Fibroblast of lung (primary cell): ENCODE measurements around the gene VWA8. TPM values are rescaled to one million over a fixed set of nuclear protein-coding genes. Genes with fewer than 3 reads are reported as not detected.

ENCODE experiments used
- DNase-seq, 2 donors: peaks; one replicate each; pipeline versions ENCODE4 v3.0.0 to v3.0.0-alpha.2; 2010; ENCODE audit warnings: low read depth in 2 of 2
- H2AFZ ChIP-seq: 2 replicates; pipeline ENCODE4 v1.5.1; 2012; ENCODE audit warnings: low read length, control low read depth, inconsistent platforms
- H3K27ac ChIP-seq: 2 replicates; pipeline ENCODE4 v1.5.1; 2011; ENCODE audit warnings: low read length, control low read depth; ENCODE audit not compliant: insufficient read depth
- H3K27me3 ChIP-seq: 2 replicates; pipeline ENCODE4 v1.5.1; 2011; ENCODE audit warnings: mild to moderate bottlenecking, low read length; ENCODE audit not compliant: control insufficient read depth, insufficient read depth
- H3K36me3 ChIP-seq: 2 replicates; pipeline ENCODE4 v1.5.1; 2011; ENCODE audit warnings: low read length; ENCODE audit not compliant: control insufficient read depth, insufficient read depth
- H3K4me1 ChIP-seq: 2 replicates; pipeline ENCODE4 v1.5.1; 2011; ENCODE audit warnings: low read length; ENCODE audit not compliant: control insufficient read depth, insufficient read depth; ENCODE audit errors: extremely low read depth
- H3K4me2 ChIP-seq: 2 replicates; pipeline ENCODE4 v1.5.1; 2011; ENCODE audit warnings: low read length, control low read depth; ENCODE audit not compliant: insufficient read depth; ENCODE audit errors: extremely low read depth
- H3K4me3 ChIP-seq, 4 experiments: fragments of 200-600 bp in 1 of 4; sonication (generic) in 1 of 4; replicated peaks in 1 of 4; 2 replicates each; pipeline ENCODE4 v1.5.1; 2011 to 2016; ENCODE audit warnings: low read length in 4 of 4, low read depth in 3 of 4, mild to moderate bottlenecking in 3 of 4, control low read depth in 2 of 4, inconsistent platforms in 1 of 4, mixed read lengths in 1 of 4; ENCODE audit not compliant: insufficient read depth in 1 of 4; ENCODE audit errors: control extremely low read depth in 1 of 4
- H3K79me2 ChIP-seq: 2 replicates; pipeline ENCODE4 v1.5.1; 2012; ENCODE audit warnings: mild to moderate bottlenecking, low read length, inconsistent platforms; ENCODE audit not compliant: control insufficient read depth, insufficient read depth
- H3K9ac ChIP-seq: 2 replicates; pipeline ENCODE4 v1.5.1; 2011; ENCODE audit warnings: mild to moderate bottlenecking, low read length, control low read depth; ENCODE audit not compliant: insufficient read depth
- H3K9me3 ChIP-seq: 2 replicates; pipeline ENCODE4 v1.5.1; 2012; ENCODE audit warnings: low read depth, low read length; ENCODE audit not compliant: control insufficient read depth, insufficient read depth
- H4K20me1 ChIP-seq: 2 replicates; pipeline ENCODE4 v1.5.1; 2011; ENCODE audit warnings: low read length; ENCODE audit not compliant: control insufficient read depth, insufficient read depth; ENCODE audit errors: extremely low read depth
- CTCF ChIP-seq, 2 donors: IDR thresholded peaks in 1 of 2; conservative IDR thresholded peaks in 1 of 2; 1 replicate in 1 of 2; 2 replicates in 1 of 2; pipeline ENCODE4 v1.5.1; 2011 to 2012; ENCODE audit warnings: low read length in 2 of 2, control low read depth in 1 of 2, inconsistent platforms in 1 of 2, low read depth in 1 of 2, mild to moderate bottlenecking in 1 of 2
- EZH2 ChIP-seq: IDR thresholded peaks from 2 replicates; pipeline ENCODE4 v1.5.1; 2012; ENCODE audit warnings: low read length, control low read depth, mild to moderate bottlenecking; ENCODE audit errors: missing control alignments
- polyA plus RNA-seq, 2 donors: library from polyadenylated mRNA; depleted of rRNA in 1 of 2; stranded (reverse) in 1 of 2; unstranded in 1 of 2; fragments of >200 nt; gene quantifications; 2 replicates each; pipeline ENCODE4 v1.2.1, GENCODE V29; 2011 to 2012; ENCODE audit warnings: missing spikeins in 1 of 2
- total RNA-seq: library from RNA; depleted of rRNA; stranded (reverse); fragments of >200 nt; gene quantifications from 2 replicates; pipeline ENCODE4 v1.2.1, GENCODE V29; 2014

Gene VWA8
- total and polyA plus RNA-seq, 2 donors (not counting 1 experiment from before 2014, with no cell fraction given): 12.6 to 29.9 TPM

GRCh38 chr13:41973247-41973741 lies 12.4 kb upstream of the VWA8 start:
- no peaks in the 10 kb centered on the region for H4K20me1 ChIP-seq
- H3K4me3 ChIP-seq: no peak overlapping the region
- H3K27ac ChIP-seq: no peak overlapping the region
- no peak for DNase-seq
- no peaks in the 10 kb centered on the region for H3K4me1 ChIP-seq
- H3K4me2 ChIP-seq: no peak overlapping the region
- H3K9me3 ChIP-seq: no peaks in the 10 kb centered on the region
- H2AFZ ChIP-seq: no peak overlapping the region
- H3K9ac ChIP-seq: no peak overlapping the region
- TF ChIP-seq EZH2 (no peak), CTCF (conservative IDR thresholded peaks at IDR 0.05 in 1 of 2, IDR thresholded peaks at IDR 0.05 in 1 of 2; ENCODE audit: low read depth in 1 of 2, low read length in 2 of 2) (no peak)
- no peaks in the 10 kb centered on the region for H3K79me2 ChIP-seq
- H3K27me3 ChIP-seq: no peaks in the 10 kb centered on the region
- no peaks in the 10 kb centered on the region for H3K36me3 ChIP-seq

- no peak overlapping the region for H2AFZ ChIP-seq
- H3K9me3 ChIP-seq: no peaks in the 10 kb centered on the region
- DNase-seq: no peak
- no peak overlapping the region for H3K4me3 ChIP-seq
- H4K20me1 ChIP-seq: no peaks in the 10 kb centered on the region
- no peaks in the 10 kb centered on the region for H3K36me3 ChIP-seq
- H3K9ac ChIP-seq: no peak overlapping the region
- H3K4me1 ChIP-seq: no peaks in the 10 kb centered on the region
- TF ChIP-seq EZH2: no peak
- no peak for TF ChIP-seq CTCF (conservative IDR thresholded peaks at IDR 0.05 in 1 of 2, IDR thresholded peaks at IDR 0.05 in 1 of 2; ENCODE audit: low read depth in 1 of 2, low read length in 2 of 2)
- no peak overlapping the region for H3K27ac ChIP-seq
- H3K79me2 ChIP-seq: no peaks in the 10 kb centered on the region
- no peak overlapping the region for H3K4me2 ChIP-seq
- no peaks in the 10 kb centered on the region for H3K27me3 ChIP-seq
Observed at GRCh38 chr13:41971848-41972247, 10.9 kb upstream of the VWA8 start.

GRCh38 chr13:41970918-41971317 lies 10.0 kb upstream of the VWA8 start:
- Histone ChIP-seq H3K9me3 (no peaks in the 10 kb centered on the region), H3K27me3 (no peaks in the 10 kb centered on the region), H3K79me2 (no peaks in the 10 kb centered on the region), H3K4me3 (no peak overlapping the region), H3K4me2 (no peak overlapping the region), H4K20me1 (no peaks in the 10 kb centered on the region), H3K27ac (no peak overlapping the region), H3K4me1 (no peaks in the 10 kb centered on the region), H2AFZ (no peak overlapping the region), H3K36me3 (no peaks in the 10 kb centered on the region), H3K9ac (no peak overlapping the region)
- DNase-seq: peak in 1 of 2 donors; percentile 71
- TF ChIP-seq EZH2 (no peak), CTCF (conservative IDR thresholded peaks at IDR 0.05 in 1 of 2, IDR thresholded peaks at IDR 0.05 in 1 of 2; ENCODE audit: low read depth in 1 of 2, low read length in 2 of 2) (no peak)
